HEK293 (cell line): ENCODE results near the gene MTHFSD.

Source experiments
- GLI4 ChIP-seq: fragments of 450-650 bp; formaldehyde crosslinking; IDR thresholded peaks from 2 replicates; pipeline ENCODE4 v1.5.1; 2016; ENCODE audit warnings: missing biosample characterization, missing genetic modification characterization
- KLF1 ChIP-seq: fragments of 450-650 bp; formaldehyde crosslinking; IDR thresholded peaks from 2 replicates; pipeline ENCODE4 v1.5.1; 2016; ENCODE audit warnings: missing biosample characterization, missing genetic modification characterization
- ZBTB1 ChIP-seq: fragments of 450-650 bp; formaldehyde crosslinking; IDR thresholded peaks from 2 replicates; pipeline ENCODE4 v1.5.1; 2016; ENCODE audit warnings: missing biosample characterization, missing genetic modification characterization
- ZNF23 ChIP-seq: fragments of 450-650 bp; formaldehyde crosslinking; IDR thresholded peaks from 2 replicates; pipeline ENCODE4 v1.5.1; 2016; ENCODE audit warnings: missing biosample characterization, missing genetic modification characterization, borderline replicate concordance
- ZNF274 ChIP-seq, 2 experiments: fragments of 200-500 bp in 1 of 2; fragments of 450-650 bp in 1 of 2; sonication (Bioruptor generic) in 1 of 2; formaldehyde crosslinking in 1 of 2; IDR thresholded peaks; 2 replicates each; pipeline versions ENCODE4 v1.5.1 to v1.6.1; 2014 to 2016; ENCODE audit warnings: borderline replicate concordance in 1 of 2, inconsistent platforms in 1 of 2, low read length in 1 of 2, missing biosample characterization in 1 of 2, missing genetic modification characterization in 1 of 2
- ZNF549 ChIP-seq: fragments of 450-650 bp; IDR thresholded peaks from 2 replicates; pipeline ENCODE4 v1.5.1; 2018; ENCODE audit warnings: missing biosample characterization, missing genetic modification characterization, mild to moderate bottlenecking, inconsistent platforms, moderate library complexity
- ZNF558 ChIP-seq: fragments of 450-650 bp; formaldehyde crosslinking; IDR thresholded peaks from 2 replicates; pipeline ENCODE4 v1.5.1; 2016; ENCODE audit warnings: missing biosample characterization, missing genetic modification characterization
- ZNF561 ChIP-seq: fragments of 450-650 bp; IDR thresholded peaks from 2 replicates; pipeline ENCODE4 v1.5.1; 2018; ENCODE audit warnings: missing biosample characterization, missing genetic modification characterization, borderline replicate concordance
- ZNF76 ChIP-seq: fragments of 450-650 bp; formaldehyde crosslinking; IDR thresholded peaks from 2 replicates; pipeline ENCODE4; 2016; ENCODE audit warnings: low read depth, missing biosample characterization, missing genetic modification characterization, borderline replicate concordance
- TF ChIP-seq, protein P1 (sequence below): fragments of 450-650 bp; formaldehyde crosslinking; IDR thresholded peaks from 2 replicates; pipeline ENCODE4 v1.5.1; 2016; ENCODE audit warnings: missing biosample characterization, missing genetic modification characterization
- TF ChIP-seq, protein P2 (sequence below): sonication (generic); formaldehyde crosslinking; IDR thresholded peaks from 2 replicates; pipeline ENCODE4 v1.8.1; 2022; ENCODE audit warnings: mild to moderate bottlenecking, moderate library complexity, missing genetic modification reagents
- TF ChIP-seq, protein P3 (sequence below): fragments of 450-650 bp; formaldehyde crosslinking; IDR thresholded peaks from 2 replicates; pipeline ENCODE4 v1.5.1; 2016; ENCODE audit warnings: missing biosample characterization, missing genetic modification characterization
- TF ChIP-seq, protein P4 (sequence below): fragments of 450-650 bp; formaldehyde crosslinking; IDR thresholded peaks from 2 replicates; pipeline ENCODE4 v1.5.1; 2016; ENCODE audit warnings: missing biosample characterization, missing genetic modification characterization
- TF ChIP-seq, protein P5 (sequence below): fragments of 450-650 bp; formaldehyde crosslinking; IDR thresholded peaks from 2 replicates; pipeline ENCODE4 v1.5.1; 2016; ENCODE audit warnings: missing biosample characterization, missing genetic modification characterization

DNA sequence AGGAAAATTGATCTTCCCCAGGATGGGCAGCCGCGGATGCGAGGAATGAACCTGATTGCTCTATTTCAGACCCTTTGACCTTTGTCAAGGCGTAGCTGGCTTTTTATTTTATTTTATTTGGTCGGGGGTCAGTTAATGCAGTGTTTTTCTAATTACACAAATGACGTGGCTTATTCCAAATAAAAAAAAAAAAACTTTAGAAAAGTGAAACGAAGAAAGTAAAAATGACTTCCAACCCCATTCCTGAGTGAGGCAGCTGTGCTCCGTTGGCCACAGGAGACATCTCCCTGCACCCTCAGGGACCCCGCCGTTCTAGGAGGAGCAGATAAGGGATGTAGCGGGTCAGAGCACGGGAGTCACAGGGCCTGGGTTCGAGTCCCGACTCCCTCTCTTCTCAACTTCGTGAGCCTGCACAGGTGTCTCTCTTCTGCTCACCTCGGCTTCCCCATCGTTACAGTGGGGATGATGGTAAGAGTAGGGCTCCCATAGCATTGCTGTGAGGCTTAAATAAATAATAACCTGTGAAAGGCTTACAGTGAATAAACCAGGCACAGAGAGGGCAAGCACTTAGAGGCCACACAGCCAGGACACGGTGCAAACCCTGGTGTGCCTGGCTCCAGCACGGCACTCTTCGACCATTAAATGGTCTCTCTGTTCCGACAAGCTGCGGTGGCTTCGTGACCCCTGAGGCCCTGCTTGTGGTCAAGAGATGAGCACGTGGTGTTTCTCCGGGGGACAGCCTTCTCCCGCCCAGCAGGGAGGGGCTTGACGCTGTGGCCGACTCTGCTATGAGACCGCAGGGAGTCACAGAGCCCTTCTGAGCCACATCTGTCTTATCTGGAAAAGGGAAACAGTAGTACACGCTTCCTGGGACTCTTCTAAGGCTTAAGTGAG is 34.5 kb downstream of the MTHFSD start:
- TF ChIP-seq ZNF274 (IDR thresholded peaks at IDR 0.05; ENCODE audit: low read length) (no peak), ZNF274 (tag by site-specific recombination; IDR thresholded peaks at IDR 0.05; ENCODE audit: borderline replicate concordance) (no peak), ZNF23 (no peak), KLF1 (tag by site-specific recombination) (no peak), ZNF76 (no peak), ZNF561 (tag by site-specific recombination) (no peak; the same call in 1 of the 2 replicates), ZBTB1 (tag by site-specific recombination) (no peak), ZNF558 (tag by site-specific recombination) (no peak), GLI4 (tag by site-specific recombination) (no peak), ZNF549 (tag by site-specific recombination) (no peak)
- TF ChIP-seq, protein P1, sequence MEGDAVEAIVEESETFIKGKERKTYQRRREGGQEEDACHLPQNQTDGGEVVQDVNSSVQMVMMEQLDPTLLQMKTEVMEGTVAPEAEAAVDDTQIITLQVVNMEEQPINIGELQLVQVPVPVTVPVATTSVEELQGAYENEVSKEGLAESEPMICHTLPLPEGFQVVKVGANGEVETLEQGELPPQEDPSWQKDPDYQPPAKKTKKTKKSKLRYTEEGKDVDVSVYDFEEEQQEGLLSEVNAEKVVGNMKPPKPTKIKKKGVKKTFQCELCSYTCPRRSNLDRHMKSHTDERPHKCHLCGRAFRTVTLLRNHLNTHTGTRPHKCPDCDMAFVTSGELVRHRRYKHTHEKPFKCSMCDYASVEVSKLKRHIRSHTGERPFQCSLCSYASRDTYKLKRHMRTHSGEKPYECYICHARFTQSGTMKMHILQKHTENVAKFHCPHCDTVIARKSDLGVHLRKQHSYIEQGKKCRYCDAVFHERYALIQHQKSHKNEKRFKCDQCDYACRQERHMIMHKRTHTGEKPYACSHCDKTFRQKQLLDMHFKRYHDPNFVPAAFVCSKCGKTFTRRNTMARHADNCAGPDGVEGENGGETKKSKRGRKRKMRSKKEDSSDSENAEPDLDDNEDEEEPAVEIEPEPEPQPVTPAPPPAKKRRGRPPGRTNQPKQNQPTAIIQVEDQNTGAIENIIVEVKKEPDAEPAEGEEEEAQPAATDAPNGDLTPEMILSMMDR (tag by site-specific recombination) = no peak
- TF ChIP-seq, protein P2, sequence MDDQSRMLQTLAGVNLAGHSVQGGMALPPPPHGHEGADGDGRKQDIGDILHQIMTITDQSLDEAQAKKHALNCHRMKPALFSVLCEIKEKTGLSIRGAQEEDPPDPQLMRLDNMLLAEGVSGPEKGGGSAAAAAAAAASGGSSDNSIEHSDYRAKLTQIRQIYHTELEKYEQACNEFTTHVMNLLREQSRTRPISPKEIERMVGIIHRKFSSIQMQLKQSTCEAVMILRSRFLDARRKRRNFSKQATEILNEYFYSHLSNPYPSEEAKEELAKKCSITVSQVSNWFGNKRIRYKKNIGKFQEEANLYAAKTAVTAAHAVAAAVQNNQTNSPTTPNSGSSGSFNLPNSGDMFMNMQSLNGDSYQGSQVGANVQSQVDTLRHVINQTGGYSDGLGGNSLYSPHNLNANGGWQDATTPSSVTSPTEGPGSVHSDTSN (CRISPR knock-in tag) = no peak
- TF ChIP-seq, protein P3, sequence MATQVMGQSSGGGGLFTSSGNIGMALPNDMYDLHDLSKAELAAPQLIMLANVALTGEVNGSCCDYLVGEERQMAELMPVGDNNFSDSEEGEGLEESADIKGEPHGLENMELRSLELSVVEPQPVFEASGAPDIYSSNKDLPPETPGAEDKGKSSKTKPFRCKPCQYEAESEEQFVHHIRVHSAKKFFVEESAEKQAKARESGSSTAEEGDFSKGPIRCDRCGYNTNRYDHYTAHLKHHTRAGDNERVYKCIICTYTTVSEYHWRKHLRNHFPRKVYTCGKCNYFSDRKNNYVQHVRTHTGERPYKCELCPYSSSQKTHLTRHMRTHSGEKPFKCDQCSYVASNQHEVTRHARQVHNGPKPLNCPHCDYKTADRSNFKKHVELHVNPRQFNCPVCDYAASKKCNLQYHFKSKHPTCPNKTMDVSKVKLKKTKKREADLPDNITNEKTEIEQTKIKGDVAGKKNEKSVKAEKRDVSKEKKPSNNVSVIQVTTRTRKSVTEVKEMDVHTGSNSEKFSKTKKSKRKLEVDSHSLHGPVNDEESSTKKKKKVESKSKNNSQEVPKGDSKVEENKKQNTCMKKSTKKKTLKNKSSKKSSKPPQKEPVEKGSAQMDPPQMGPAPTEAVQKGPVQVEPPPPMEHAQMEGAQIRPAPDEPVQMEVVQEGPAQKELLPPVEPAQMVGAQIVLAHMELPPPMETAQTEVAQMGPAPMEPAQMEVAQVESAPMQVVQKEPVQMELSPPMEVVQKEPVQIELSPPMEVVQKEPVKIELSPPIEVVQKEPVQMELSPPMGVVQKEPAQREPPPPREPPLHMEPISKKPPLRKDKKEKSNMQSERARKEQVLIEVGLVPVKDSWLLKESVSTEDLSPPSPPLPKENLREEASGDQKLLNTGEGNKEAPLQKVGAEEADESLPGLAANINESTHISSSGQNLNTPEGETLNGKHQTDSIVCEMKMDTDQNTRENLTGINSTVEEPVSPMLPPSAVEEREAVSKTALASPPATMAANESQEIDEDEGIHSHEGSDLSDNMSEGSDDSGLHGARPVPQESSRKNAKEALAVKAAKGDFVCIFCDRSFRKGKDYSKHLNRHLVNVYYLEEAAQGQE (tag by site-specific recombination) = no peak
- TF ChIP-seq, protein P4, sequence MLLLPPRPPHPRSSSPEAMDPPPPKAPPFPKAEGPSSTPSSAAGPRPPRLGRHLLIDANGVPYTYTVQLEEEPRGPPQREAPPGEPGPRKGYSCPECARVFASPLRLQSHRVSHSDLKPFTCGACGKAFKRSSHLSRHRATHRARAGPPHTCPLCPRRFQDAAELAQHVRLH (tag by site-specific recombination) = no peak
- TF ChIP-seq, protein P5, sequence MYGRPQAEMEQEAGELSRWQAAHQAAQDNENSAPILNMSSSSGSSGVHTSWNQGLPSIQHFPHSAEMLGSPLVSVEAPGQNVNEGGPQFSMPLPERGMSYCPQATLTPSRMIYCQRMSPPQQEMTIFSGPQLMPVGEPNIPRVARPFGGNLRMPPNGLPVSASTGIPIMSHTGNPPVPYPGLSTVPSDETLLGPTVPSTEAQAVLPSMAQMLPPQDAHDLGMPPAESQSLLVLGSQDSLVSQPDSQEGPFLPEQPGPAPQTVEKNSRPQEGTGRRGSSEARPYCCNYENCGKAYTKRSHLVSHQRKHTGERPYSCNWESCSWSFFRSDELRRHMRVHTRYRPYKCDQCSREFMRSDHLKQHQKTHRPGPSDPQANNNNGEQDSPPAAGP (tag by site-specific recombination) = no peak
